IPS-NIHi7 (cell line): Measurements from ENCODE around the gene KIF17.
"Not testable (repeated sequence)": the region's sequence is repeated elsewhere in the genome, so short reads cannot be mapped to it uniquely, and the experiment has no call there.

Experiments
- DNase-seq: peaks from one replicate; pipeline ENCODE4 v3.0.0; 2012; ENCODE audit warnings: mixed read lengths; ENCODE audit errors: extremely low spot score

KIF17 gene

DNA sequence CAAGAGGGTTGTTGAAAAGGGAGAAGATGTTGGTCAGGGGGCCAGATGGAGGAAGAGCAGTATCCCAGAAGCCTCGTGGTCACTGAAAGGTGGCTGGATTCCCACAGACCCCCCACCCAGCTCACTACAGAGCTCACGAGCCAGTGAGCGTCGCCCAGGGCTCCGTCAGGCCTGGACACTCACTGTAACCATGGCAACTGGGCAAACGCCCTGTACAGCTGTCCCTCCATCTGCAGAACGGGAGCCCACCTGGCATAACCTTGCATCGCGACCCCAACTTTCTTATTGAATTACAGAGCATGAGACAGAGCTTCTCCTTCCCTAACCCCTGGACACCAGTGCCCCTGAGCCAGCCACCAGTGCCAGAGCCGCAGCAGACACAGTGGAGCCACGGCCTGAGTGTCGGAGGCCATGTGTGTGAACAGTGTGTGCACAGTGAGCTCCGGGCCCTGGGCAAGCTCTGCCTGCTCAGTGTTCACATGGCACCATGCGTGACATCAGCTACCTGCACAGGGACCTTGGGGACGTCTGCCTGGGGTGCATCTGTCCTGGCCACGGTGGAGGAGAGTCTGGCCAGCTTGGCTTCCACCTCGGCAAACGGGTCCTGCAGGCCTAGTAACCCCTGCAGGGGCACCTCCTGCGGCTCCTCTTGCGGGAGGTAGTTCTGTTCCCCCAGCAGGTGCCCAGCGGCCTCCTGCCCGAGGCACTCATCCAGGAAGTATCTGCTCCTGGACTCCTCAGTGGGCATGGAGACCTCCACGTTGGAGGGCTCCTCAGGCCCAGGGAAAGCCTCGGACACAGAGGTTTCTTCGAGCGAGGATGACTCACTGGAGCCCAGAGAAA, 30.7 kb downstream of the KIF17 start:
- DNase-seq, result no peak

- DNase-seq, result no peak
Measured at GRCh38 chr1:20685741-20686140, 32.1 kb downstream of the KIF17 start.

DNA sequence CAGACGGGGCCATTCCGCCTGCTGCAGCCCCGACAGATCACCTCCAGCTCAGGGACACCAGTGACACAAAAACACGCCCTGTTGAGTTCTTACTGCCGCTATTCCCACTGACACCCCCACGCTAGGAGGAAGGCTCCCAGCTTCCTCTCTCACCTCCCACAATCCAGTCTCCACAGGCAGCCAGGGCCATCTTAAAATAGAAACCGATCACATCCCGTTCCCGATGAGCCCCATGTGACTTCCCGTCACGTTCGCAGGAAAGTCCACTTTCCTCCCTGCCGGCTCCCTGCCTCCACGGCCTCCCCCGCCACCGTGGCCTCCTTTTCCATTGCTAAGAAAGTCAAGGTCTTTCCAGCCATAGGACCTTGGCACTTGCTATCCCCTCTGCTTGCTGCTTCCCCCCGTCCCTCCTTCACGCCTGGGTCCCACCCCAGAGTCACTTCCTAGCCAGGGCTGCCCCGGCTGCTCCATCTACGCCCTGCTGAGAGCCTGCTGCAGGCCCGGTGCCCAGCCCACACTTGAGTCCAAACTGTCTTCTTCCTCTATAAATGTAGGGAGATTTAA, 32.6 kb downstream of the KIF17 start:
- DNase-seq, result no peak

GRCh38 chr1:20684651-20685050, 33.2 kb downstream of the KIF17 start:
- DNase-seq, result no peak

GRCh38 chr1:20684050-20684620, 33.7 kb downstream of the KIF17 start:
- no peak for DNase-seq

DNA sequence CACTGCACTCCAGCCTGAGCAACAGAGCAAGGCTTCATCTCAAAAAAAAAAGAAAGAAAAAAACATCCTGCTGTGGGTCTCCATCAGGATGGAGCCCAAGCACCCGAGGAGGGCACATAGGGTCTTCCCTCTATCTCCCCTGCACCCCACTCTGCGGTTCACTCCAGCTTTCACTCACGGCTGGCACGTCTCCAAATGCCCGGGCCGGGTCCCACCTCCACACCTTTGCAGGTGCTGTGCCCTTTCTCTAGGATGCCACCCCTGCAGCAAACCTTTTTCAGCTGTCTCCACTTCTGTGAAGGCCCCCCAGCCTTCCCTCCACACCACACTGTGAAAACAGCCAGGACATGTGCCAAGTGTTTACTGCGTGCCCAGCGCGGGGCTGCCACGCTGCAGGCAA, 34.2 kb downstream of the KIF17 start:
- no peak for DNase-seq

- DNase-seq, result no peak
Measured at GRCh38 chr1:20682571-20683236, 35.1 kb downstream of the KIF17 start.

GRCh38 chr1:20681999-20682398, 35.8 kb downstream of the KIF17 start:
- no peak for DNase-seq

DNA sequence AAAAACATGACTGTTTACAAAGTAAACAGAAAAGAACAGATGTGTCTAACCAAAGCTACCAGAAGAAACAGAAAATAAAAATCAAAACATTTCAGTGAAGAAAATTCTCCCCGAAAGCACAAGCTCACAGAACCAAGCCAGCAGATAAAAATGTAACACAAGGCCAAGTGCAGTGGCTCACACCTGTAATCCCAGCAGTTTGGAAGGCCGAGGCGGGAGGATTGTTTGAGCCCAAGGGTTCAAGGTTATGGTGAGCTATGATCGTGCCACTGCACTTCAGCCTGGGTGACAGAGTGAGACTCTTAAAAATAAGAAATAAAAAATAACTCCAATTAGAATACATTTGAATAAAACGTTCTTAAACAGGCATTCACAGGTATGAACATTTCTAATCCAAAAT, 37.5 kb downstream of the KIF17 start:
- no peak for DNase-seq

DNA sequence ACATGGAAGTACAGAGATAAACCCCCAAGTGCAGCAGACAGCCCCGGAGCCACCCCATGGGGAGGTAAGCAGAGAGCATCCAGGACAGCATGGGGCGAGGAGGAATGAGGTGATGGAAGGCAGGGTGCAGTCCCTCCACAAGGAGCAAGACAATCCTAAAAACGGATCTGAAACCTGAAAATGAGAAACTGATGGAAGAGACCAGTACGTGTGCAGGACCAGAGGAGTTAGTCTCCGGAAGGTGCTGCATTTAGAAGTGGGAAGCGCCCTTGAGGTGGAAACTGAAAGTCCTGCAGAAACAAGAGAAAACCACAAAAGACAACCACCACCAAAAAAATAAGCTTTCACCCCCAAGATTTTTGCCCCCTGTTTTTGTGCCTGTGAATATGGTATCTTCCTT, 39.2 kb downstream of the KIF17 start:
- no peak for DNase-seq

DNA sequence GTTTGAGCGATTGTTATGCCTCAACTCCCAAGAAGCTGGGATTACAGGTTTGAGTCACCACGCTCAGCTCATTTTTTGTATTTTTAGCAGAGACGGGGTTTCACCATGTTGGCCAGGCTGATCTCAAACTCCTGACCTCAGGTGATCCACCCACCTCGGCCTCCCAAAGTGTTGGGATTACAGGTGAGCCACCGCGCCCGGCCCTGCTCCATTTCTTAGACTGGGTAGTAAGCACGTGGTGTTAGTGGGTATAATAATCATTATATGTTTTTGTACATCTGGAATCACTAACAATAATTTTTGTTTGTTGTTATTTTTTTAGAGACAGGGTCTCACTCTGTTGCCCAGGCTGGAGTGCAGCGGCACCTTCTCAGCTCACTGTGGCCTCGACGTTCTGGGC, 44.2 kb downstream of the KIF17 start:
- DNase-seq, result not testable (repeated sequence)

- DNase-seq, result no peak
Measured at GRCh38 chr1:20672265-20672632, 45.6 kb downstream of the KIF17 start.

DNA sequence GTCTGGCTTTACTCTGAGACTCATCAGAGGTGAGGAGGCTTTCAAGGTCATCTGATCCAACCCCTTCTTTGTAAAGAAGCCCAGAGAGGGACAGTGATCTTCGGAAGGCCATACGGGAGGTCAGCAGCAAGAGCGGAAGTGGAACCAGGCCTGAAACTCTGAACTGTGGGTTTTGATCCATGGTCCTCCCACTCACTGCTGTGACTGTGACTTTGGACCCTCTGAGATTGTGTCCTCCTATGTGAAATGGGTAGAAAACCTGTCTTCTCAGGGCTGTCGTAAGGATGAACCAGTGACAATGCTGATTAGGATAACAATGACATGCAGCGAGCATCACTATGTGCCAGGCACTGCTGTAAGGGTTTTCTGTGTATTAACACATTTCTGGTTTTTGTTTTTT, 46.9 kb downstream of the KIF17 start:
- no peak for DNase-seq

DNA sequence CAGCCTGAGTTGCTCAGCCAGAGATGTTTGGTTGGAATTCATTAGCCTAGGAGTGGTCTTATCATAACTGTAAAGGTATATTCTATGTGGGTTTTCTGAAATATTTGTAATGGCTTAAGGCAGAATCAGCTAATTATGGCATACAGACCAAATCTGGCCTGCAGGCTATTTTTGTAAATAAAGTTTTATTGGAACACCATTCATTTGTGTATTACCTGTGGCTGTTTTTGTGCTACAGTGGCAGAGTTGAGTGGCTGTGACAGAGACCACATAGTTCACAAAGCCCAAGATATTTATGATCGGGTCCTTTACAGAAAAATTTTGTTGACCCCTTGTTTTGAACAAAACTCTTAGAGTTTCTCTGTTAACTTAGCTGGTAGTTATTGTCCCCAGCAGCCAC, 49.2 kb downstream of the KIF17 start:
- no peak for DNase-seq

DNA sequence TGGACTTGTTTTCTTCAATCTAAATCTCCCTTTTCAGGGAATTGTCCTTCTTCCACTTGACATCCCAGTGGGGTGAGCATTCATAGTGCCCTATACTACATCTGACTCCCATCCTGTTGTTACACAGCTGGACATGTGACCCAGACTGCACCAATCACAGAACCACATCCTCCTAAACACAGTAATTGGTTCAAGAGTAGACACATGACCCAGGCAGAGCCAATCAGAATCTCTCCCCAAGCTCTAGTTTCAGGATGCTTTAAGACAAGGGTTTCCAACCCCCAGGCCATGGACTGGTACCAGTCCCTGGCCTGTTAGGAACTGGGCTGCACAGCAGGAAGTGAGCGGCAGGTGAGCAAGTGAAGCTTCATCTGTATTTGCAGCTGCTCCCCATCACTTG, 51.0 kb downstream of the KIF17 start:
- DNase-seq, result no peak

DNA sequence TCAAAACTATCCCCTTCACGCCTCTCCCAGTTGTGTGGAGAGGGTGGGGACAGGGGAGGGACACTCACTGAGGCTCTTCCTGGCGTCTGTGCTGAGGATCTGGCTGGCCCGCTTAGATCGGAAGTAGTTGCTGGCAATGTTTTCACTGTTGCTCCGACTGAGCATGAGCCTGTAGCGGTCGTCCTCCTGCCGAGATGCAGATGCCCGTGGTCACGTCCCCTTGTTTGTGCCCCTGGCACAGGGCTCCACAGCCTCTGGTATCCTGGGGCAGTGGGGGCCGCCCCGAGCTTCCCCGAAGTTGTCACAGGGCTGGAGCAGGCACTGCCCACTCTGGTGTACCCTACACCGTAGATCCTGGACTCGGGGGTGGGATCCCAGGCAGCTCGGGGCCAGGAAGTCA, 51.7 kb downstream of the KIF17 start:
- no peak for DNase-seq

DNA sequence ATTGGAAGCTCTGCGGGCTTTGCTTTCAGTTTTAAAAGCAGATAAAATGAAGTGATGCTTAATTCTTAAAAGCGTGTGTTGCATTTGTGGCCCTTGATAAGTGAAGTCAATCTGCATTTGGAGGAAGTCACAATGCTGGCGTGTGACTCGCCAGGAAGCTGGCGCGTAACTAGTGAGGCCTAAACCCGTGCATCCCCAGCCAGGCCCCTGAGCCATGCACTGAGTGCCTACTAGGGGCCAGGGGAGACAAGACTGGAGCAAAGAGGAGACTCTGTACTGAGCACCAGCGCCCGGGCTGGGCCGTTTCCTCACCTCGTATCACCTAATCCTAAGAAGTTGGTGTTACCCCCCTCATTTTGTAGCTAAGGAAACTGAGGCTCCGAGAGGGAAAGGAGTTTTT, 52.1 kb downstream of the KIF17 start:
- DNase-seq, result no peak

GRCh38 chr1:20663969-20664715, 53.7 kb downstream of the KIF17 start:
- no peak for DNase-seq

- DNase-seq, result no peak
Measured at GRCh38 chr1:20663365-20663764, 54.4 kb downstream of the KIF17 start.

DNA sequence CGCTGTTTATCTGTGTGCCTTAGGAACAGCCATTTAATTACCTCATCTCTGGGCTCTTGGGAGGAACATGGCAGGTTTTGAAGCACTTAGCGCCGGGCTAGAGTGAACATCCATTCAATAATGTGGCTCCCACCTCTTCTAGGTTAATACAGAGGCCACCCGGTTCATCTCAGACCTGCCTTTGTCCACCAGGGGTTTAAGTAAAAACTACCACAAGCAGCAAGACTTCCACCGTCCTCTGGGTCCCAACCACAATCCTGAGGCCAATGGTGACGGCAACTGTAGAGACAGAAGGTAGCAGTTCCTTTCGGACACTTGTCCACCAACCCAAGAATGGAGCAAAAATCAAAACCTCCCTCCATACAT, 55.7 kb downstream of the KIF17 start:
- DNase-seq, result no peak

- DNase-seq, result peak; percentile 100
Measured at GRCh38 chr1:20661207-20662109, 56.3 kb downstream of the KIF17 start, which contains the start of gene DDOST. Gene DDOST (minus strand): TSS chr1:20661369. CDS start chr1:20661350, 19 bp downstream.
